NCI-H2081 treated with DMSO at 0.1 percent for 48 hours (cell line): Measurements from ENCODE around the gene SLC43A2.

ENCODE experiments used
- DNase-seq: peaks from one replicate; lab custom pipeline; 2025; lab: John Stamatoyannopoulos, UW

Gene SLC43A2

DNA sequence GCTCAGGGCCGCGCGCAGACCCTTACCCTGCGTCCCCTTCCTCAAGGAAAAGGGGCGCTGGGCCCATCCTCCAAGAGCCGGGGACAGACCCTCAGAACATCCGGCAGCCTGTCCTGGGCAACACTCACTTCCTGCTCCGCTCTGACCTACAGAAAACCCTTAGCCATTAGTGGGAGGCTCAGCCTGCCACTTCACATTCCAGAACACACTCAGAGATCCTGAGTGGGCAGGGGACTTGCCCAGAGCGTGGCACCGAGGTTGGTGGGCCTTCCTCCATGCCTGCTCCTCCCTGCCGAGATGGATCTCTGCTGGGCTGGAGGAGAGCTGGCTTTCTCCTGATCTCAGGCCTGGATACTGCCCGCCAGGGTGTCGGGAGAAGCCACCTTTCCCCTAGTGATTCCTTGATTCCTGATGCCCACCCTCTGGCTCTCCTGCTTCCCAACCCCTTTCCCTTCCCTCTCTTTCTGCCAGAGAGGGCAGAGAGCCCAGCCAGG lies 15.4 kb upstream of the SLC43A2 start:
- no peak for DNase-seq

DNA sequence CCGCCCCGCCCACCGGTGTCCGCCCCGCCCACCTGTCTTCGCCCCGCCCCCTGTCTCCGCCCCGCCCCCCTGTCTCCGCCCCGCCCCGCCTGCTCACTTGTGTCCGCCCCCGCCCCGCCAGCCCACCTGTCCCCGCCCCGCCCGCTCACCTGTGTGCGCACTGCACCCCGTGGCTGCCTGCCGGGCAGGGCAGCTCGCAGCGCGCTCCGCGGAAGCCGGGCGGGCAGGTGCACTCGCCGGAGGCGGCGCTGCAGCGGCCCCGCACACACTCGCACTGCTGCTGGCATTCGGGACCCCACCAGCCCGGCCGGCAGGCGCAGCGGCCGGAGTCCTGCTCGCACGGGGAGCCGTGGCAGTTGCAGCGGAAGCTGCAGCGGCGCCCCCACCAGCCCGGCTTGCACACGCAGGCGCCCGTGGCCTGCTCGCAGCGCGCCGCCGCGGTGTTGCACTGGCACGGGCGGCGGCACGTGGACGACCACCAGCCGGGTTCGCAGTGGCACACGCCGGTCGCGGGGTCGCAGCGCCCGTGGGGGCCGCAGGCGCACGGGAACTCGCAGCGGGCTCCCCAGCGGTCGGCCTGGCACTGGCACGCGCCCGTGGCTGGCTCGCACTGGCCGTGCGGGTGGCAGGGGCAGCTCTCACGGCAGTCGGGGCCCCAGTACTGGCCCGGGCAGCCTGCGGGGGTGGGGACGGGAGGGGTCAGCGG lies 14.8 kb upstream of the SLC43A2 start:
- DNase-seq = no peak

DNA sequence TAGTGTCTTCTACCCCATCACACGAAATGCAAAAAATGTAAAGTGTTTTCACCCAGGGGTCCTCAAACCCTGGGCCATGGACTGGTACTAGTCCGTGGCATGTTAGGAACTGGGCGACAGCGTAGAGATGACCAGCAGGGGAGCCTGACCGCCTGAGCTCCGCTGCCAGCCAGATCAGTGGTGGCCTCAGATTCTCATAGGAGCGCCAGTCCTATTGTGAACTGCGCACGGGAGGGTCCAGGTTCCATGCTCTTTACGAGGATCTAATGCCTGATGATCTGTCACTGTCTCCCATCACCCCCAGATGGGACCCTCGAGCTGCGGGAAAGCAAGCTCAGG lies 12.4 kb upstream of the SLC43A2 start:
- DNase-seq = no peak

DNA sequence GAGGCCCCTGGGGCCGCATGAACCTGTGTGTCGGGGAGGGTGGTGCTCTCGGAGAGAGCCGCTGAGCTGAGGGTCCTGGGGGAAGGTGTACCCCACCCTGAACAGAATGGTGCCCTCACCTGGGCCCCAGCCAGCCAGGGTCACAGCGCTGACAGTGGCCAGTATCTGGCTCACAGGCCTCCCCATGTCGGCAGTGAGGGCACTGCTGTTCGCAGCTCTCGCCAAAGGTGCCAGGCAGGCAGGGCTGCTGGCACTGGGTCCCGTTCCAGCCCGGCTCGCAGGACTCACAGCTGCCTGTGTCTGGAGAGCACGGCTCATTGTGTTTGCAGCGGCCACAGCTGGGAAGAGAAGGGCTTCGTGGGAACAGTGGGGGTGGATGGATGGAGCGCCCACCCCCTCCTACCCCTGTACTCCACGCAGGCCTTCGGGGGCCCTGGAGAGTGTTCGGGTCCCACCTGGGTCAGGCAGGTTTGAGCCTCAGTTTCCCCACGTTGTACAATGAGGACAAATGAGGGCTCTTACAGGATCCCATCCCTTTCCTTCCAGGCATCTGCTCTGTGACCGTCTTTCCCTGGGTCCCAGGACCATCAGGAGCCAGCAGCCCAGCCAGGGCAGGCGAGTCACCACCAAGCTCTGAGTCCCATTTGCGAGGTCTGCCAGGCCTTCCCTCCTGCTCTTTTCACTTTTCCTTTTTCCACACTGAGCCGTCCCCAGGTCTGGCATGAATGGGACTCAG lies 11.9 kb upstream of the SLC43A2 start:
- no peak for DNase-seq

DNA sequence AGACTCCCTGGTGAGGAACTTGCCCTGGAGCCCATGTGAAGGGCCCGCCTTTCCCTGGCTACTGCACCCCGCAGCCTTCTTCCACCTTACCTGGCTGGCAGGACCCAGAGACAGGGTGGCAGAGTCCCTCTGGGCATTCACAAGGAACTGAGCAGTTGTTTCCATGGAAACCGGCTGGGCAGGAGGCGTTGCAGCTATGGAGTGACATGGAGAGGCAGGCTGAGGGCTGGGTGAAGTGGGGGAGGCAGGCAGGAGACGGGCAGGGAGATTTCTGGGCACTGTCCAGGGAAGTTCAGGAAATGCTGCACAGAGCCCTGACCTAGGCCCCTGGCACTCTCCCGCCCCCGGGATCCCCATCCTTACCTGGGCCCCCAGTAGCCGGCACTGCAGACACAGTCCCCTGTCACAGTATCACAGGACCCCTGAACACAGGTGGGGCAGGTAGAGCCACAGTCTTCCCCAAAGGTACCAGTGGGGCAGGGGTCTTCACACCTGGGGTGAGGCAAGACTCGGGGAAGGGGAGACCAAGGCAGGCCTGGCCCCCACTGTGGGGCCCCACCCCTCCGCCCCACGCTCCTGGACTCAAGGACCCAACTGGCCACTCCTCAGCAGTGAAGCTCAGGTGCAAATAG lies 11.0 kb upstream of the SLC43A2 start:
- no peak for DNase-seq

DNA sequence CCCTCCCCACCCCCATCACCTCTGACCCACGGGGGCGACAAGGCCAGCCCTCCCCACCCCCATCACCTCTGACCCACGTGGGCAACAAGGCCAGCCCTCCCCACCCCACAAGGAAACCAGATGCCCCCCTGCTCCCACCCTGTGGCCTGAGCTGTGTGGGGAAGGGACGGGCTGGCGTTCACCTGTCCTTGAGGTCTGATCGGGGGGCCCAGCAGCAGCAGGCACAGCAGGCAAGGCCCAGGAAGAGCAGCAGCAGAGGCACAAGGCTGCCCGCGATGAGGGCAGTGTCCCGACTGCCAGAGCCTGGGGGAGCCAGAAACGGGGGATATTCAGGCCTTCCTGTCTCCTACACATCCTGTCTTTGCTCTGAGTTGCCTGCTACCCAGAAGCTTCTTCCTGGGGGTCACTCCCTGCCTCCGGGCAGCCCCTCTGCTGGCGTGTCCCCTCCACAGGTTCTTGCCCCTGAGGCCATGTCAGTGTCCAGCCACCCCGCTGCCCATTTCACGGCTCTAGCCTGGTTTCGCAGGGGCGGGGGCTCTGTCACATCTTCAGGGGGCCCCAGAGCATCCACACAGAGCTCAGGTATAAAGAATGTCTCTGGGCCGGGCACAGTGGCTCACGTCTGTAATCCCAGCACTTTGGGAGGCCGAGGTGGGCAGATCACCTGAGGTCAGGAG lies 10.1 kb upstream of the SLC43A2 start:
- DNase-seq = no peak

DNA sequence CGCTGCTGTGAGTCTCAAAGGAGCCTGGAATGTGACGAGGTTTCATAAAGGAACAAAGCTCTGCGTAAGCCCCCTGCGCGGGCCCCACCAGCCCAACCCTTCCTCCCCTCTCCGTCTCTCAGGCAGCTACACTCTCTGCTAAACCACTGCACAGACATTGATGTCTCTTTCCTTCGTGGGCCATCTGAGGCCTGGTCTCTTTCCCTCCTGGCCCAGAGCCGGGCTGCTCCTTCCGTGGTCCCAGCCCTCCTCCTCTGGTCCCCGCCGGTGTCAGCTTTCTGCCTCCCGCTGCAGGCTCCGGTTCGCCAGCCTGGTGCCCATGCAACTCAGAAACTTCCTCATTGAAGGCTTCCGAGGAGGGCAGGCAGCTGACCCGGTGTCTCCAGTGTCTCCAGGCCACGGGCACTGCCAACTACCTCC lies 9.5 kb upstream of the SLC43A2 start:
- DNase-seq = no peak

DNA sequence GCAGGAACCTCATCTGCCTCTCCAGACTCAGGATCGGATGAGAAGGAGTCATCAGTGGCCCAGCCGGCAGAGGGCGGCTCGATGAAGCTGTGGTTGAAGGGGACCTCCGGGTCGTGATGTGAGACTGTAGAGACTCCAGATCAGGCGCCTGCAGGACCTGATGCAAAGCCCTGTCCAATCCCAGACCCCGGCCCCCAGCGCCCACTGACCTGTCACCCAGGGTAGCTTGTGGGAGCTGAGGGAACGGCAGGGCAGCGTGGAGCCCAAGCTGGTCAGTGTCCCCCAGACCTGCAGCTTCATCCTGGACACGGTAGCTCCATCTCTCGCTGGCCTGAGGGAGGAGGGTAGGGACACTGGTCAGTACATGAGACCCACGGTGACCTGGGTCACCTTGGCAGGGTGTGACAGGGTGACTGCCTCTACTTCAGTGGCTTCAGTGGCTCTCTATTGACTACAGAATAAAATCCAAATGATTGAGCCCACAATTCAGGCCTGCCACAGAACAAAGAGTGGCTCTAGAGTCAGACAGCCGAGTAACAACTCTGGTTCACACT lies 8.2 kb upstream of the SLC43A2 start:
- DNase-seq = no peak

DNA sequence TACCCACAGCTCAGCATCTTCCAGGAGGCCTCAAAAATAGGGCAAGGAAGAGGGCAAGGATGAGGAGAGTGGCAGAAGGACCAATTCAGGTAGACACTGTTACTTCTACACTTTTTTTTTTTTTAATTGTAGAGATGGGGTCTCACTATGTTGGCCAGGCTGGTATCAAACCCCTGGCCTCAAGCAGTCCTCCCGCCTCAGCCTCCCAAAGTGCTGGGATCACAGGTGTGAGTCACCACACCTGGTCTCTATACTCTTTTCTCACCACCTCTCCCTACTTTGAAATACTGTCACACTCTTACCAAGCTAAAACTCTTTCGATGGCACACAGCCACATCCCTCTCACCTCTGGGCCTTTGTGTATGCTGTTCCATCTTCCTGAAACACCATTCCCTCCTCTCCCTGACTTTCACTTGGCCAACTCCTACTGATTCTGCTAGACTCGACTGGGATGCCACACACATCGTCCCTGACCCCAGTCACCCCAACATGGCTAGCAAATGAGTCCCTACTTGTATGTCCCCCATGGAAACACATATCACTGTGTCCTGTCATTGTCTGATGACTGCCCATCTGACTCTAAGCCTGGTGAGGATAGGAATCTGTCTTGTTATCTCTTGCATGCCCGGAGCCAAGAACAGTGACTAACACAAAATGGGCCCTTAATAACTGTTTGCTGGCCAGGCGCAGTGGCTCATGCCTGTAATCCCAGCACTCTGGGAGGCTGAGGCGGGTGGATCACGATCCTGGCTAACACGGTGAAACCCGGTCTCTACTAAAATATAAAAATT lies 7.2 kb upstream of the SLC43A2 start:
- no peak for DNase-seq

DNA sequence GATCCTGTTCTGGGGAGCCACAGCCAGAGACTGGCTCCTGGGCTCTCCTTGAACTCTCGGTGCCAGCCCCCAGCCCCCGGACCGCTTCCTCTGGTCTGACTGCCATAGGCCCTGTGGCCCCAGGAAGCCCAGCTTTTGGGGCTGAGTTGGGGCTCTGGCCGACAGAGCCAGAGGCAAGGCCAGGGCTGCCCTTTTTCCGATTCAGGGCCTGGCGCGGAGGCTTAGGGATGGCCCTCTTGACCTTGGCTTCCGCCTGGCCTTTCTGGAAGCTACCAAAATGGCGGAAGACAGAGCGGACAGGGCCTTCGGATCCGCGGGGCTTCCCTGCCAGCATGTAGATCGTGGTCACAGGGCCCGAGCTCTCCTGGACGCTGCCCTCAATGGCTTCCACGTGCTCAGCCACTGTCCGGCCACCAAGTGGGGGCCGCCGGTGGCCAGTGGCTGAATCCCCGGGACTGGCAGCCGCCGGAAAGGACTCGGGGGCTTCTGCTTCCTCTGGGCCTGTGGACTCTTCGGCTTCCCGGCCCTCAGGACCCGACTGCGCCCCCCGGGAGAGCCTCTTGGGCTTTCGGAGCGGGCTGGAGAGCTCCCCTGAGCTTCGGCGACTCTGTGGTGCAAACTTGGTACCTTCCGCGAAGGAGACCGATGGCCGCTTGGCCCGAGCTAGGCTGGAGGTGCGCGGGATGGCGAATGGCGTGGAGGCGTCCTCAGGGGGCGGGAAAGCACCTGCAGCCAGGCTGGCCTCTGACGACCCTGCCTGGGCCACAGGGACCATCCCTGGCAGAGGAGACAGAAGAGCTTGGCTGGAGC lies 6.4 kb upstream of the SLC43A2 start:
- DNase-seq = no peak

DNA sequence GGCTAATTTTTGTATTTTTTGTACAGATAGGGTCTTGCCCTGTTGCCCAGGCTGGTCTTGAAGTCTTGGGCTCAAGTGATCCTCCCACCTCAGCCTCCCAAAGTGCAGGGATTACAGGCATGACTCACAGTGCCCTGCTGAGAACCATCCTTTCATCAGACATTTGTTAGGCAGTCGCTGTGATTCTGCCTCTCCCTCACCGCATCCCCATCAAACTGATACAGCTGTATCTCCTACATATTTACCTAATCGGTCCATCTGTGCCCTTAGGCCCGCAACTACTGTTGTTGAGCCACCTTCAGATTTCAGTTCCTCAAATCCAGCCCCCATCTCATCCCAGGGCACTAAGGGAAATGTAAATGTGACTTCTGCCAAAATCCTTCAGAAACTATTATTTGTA lies 2.0 kb upstream of the SLC43A2 start:
- DNase-seq = no peak

DNA sequence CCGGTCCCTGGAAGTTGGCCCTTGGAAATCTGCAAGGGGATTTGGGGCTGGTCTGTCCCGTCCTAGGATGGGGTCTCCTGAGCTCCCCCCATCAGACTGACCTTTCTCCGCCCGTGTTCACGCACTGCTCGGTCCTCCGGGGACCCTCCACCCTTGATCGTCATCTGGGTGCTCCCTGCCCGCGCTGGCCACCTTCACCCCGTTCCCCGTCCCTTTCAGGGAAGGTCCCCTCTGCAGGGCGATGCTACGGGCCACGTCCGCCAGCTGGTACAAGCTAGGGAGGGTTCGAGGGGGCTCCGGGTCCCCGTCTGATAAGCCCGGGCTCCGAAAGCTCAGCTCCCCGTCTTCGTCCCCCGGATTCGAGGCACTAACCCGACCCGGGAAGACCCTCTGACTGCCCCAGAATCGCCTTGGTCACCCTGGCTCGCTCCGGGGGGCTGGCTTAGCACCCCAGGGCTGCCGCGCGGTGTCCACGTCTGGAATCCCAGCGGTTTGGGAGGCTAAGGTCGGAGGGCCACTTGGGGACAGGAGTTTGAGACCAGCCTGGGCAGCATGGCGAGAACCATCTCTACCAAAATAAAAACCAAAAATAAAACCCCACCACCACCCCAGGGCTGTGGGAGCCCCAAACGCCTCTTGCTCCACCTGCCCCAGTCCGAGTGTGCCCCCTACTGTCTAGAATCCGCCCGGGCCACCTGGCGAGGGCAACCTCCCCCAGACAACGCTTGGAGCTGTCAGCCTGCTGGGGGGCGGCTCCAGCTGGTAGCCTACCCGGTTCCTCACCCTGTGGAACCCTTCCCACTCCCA lies 1.1 kb upstream of the SLC43A2 start:
- no peak for DNase-seq

DNA sequence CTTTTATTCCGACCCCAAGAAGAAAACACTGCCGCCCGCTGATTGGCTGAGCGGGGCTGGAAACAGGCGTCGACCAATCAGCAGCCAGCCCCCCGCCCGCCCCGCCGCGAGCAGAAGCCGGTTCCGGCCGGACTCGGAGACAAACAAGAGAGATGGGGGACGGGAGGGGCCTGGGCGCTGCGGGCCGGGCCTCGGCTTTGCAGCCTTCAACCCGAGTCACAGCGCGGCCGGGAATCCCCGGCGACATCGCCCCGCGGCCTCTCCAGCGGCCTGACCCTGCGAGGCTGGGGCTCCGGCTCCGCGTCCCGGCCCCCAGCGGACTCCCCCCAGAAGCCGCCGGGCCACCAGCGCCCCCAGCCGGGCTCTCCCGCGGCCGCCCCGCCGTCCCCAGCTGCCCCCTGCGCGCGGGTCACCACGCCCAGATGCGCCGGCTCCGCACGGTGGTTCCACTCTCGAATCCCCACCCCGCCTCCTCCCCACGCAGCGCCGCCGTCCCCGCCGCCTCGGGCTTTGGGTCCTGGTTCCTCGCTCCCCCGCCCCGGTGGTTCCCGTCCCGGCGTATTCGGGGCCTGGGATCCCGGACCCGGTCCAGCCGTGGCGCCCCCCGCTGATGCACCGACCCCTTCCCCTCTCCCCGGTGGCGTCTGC lies 346 bp upstream of the SLC43A2 start:
- DNase-seq = peak; percentile 59

DNA sequence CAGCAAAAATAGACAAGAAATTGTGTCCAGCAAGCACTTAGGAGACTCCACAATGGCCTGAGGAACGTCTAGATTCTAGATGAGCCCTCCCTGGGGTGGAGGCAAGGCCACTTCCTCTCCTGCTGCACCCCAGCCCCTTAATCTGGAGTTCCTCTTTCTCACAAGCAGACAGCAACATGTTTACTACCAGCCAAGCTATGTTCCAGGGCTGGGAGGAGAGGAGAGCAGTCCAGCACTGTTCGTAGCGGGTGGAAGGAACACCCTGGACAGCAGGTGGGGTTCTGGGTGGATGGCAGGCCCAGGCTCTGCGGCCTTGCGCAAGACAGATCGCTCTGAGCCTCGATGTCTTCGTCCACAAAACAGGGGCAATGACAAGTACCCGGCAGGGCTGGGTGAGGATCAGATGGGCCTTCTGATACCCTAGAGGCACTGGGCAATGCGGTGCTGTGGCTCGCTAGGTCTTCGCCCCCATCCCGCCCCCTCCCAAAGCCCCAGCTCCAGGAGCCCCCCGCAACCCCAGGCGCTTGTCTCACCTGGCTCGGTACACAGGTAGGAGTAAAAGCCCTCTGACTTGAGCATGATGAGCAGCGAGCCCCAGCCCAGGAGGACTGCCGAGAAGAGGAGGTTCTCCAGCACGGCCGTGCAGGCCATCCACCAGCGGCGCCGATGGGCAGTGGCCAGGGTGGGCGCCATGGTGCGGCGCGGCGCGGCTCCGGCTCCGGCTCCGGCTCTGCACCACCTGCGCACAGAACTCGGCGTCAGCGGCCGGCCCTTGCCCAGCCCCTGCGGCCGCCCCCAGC lies 1.3 kb downstream of the SLC43A2 start:
- DNase-seq = no peak

DNA sequence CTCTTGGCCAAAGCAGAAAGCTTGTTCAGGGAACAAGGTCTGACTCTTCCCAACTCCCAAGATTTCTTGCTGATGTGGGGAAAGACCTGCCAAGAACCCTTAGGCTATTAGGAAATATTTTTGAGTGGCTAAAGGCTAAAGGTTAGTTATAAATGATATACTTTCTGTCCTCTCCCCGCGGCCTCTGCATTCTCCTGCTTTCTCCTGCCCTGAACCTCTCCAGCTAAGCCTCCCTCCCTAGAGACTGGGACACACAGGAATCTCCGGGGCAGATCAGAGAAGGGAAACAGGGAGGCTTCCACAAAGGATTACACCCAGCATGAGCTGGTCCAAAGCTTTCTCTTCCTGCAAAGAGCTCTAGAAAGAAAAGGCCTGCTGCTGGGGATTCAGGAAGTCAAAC lies 2.3 kb downstream of the SLC43A2 start:
- no peak for DNase-seq

DNA sequence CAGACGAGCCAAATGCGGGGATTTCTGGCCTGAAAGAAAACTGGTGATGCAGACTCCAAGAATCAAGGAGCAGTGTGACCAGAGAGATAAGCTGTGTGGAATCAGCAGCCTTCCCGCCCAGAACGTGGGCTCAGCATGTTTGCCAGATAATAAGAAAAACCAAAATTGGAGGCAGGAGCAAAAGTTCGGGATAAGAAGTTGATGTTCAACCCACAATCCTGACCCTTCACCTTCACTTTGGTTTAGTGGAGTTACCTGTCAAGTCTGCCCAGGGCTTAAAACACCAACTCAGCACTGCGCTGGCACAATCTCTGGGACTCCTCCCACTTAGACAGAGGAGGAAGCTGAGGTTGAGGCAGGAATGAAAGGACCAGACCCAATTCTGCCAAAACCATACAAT lies 3.1 kb downstream of the SLC43A2 start:
- no peak for DNase-seq

DNA sequence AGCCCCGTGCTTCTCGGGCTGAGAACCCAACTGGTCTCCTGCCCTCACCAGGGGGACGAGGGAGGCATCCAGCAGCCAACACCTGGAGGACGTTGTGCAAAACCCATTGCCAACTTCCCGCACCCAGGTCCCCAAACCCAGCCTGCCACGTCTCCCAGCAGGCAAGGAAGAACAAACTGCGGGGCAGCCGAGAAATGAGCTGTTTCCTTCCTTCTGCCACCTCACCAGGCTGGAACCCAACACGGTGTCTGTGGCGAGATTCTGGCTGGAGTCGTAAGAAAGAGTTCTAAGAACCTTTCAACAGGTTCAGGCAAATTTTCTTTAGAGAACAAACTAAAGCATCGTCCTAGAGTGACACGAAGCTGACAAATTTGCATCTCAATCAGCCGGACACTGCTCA lies 3.6 kb downstream of the SLC43A2 start:
- no peak for DNase-seq

DNA sequence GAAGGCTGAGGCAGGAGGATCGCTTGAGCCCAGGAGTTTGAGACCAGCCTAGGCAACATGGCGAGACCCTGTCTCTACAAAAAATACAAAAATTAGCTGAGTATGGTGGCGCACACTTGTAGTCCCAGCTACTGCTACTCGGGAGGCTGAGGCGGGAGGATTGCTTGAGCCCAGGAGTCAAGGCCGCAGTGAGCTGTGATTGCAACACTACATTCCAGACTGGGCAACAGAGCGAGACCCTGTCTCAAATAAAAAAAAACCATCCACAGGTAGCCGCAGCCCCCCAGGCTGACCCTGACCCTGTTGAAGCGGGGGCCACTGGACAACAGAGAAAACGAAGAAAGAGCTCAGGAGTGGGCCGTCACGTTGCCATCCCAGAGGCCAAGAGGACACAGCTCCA lies 4.0 kb downstream of the SLC43A2 start:
- no peak for DNase-seq
